ENCODE results near the gene CASP3. TPM values are rescaled to one million over a fixed set of nuclear protein-coding genes. Genes with fewer than 3 reads are reported as not detected.
"Not testable (repeated sequence)": the region's sequence is repeated elsewhere in the genome, so short reads cannot be mapped to it uniquely, and the experiment has no call there.

CASP3 gene
- total and polyA plus RNA-seq, 12 donors, result 7.9 to 24.8 (median 13.5) TPM

DNA sequence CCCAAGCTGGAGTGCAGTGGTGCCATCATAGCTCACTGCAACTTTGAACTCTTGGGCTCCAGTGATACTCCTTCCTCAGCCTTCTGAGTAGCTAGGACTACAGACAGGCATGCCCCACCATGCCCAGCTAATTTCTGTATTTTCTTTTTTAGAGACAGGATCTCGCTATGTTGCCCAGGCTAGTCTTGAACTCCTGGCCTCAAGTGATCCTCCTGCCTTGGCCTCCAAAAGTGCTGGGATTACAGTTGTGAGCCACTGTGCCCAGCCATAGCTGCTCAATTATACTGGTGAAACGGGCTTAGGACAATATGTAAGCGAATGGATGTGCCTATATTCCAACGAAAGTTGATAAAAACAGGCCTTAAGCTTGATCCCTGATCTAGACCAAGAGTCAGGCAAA is 13.1 kb downstream of the CASP3 start:
- Histone ChIP-seq H3K27ac (no peak overlapping the region), H3K4me3 (no peak overlapping the region), H3K4me1 (peaks cover 0 to 31% (median 22%) of the 10 kb centered on the region in 9 donors), H3K36me3 (peaks cover 0 to 95% (median 33%) of the 10 kb centered on the region in 9 donors), H3K9me3 (no peaks in the 10 kb centered on the region), H3K27me3 (no peaks in the 10 kb centered on the region)
- no peak for ATAC-seq
- 96 to 98% methylated on average over 4 of the region's 4 CpGs for WGBS, 2 donors
- TF ChIP-seq CTCF (IDR thresholded peaks at IDR 0.05), result no peak
- no peak for DNase-seq
- intact Hi-C loops (cut with DNase I), result no loop called here

- DNase-seq, result no peak
- 61 to 62% methylated on average over 3 of the region's 3 CpGs for WGBS, 2 donors
- Histone ChIP-seq H3K36me3 (peaks cover 0 to 98% (median 41%) of the 10 kb centered on the region in 9 donors), H3K4me3 (no peak overlapping the region), H3K4me1 (peaks cover 0 to 24% (median 17%) of the 10 kb centered on the region in 9 donors), H3K27me3 (no peaks in the 10 kb centered on the region), H3K9me3 (no peaks in the 10 kb centered on the region), H3K27ac (no peak overlapping the region)
- ATAC-seq, result no peak
- TF ChIP-seq CTCF (IDR thresholded peaks at IDR 0.05), result no peak
- intact Hi-C loops (cut with DNase I), result no loop called here
Measured at GRCh38 chr4:184635381-184635780, 13.9 kb downstream of the CASP3 start.

GRCh38 chr4:184632842-184633241 is 16.4 kb downstream of the CASP3 start:
- Histone ChIP-seq H3K4me3 (no peak overlapping the region), H3K4me1 (peaks cover 0 to 12% (median 0%) of the 10 kb centered on the region in 9 donors), H3K27me3 (no peaks in the 10 kb centered on the region), H3K9me3 (no peaks in the 10 kb centered on the region), H3K27ac (no peak overlapping the region), H3K36me3 (peaks cover 0 to 100% (median 59%) of the 10 kb centered on the region in 9 donors)
- DNase-seq, result no peak
- no peak for TF ChIP-seq CTCF (IDR thresholded peaks at IDR 0.05)
- intact Hi-C loops (cut with DNase I), result no loop called here
- WGBS, 2 donors, result 81 to 86% methylated on average over 1 of the region's 1 CpG
- ATAC-seq, result no peak

DNA sequence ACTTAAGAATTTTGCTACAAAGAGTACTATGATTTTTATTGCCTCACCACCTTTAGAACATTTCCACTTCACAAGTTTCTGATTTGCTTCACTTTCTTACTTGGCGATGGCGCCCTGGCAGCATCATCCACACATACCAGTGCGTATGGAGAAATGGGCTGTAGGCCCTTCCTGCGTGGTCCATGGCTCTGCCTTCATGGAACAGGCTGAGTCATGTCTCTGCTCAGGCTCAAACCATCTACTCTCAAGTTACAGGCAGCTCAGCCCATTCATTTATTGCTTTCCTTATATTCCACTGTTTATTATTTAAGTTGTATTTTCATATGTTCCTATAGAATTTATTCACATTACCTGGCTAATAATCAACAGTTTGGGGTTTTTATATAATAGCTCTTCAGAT is 21.1 kb downstream of the CASP3 start:
- H3K4me1 ChIP-seq, result no peaks in the 10 kb centered on the region
- H3K36me3 ChIP-seq, result peaks cover 0 to 84% (median 42%) of the 10 kb centered on the region in 9 donors
- WGBS, 2 donors, result 98 to 100% methylated on average over 4 of the region's 4 CpGs

GRCh38 chr4:184625783-184626596 is 23.3 kb downstream of the CASP3 start:
- 91 to 92% methylated on average over 11 of the region's 11 CpGs for WGBS, 2 donors
- intact Hi-C loops (cut with DNase I); H3K27ac ChIP-seq; DNase-seq; H3K27me3 ChIP-seq; ATAC-seq; H3K4me1 ChIP-seq; H3K4me3 ChIP-seq; H3K9me3 ChIP-seq: not testable (repeated sequence)
- H3K36me3 ChIP-seq, result peaks cover 0 to 63% (median 32%) of the 10 kb centered on the region in 9 donors

More for the DNA sequence above, 21.1 kb downstream of the CASP3 start:
- intact Hi-C loops (cut with DNase I), result no loop called here
- no peak for TF ChIP-seq CTCF (IDR thresholded peaks at IDR 0.05)
- no peaks in the 10 kb centered on the region for H3K9me3 ChIP-seq
- H3K27me3 ChIP-seq, result no peaks in the 10 kb centered on the region
- DNase-seq (no peak), ATAC-seq (no peak)
- no peak overlapping the region for H3K4me3 ChIP-seq
- no peak overlapping the region for H3K27ac ChIP-seq
